Cardiac septum (tissue), 1 donor: ENCODE results near the gene BTG2. TPM values are rescaled to one million over a fixed set of nuclear protein-coding genes. Genes with fewer than 3 reads are reported as not detected.
A peak's percentile ranks its signal among the peaks of the same experiment; 100 is the strongest.
"Not testable (repeated sequence)": the region's sequence is repeated elsewhere in the genome, so short reads cannot be mapped to it uniquely, and the experiment has no call there.

Experiments
- DNase-seq: peaks from one replicate; pipeline ENCODE4 v3.0.0-alpha.2; 2020; ENCODE audit warnings: low spot score
- intact Hi-C: fragments of 100-400 bp; cut with DNase I; formaldehyde crosslinking; loops from one replicate; pipeline ENCODE4 v1.14.0; 2022
- total RNA-seq: library from RNA; stranded (reverse); fragmentation: NEBNext Ultra II Directional; extraction: Animal tissue kit (Norgen Biotek cat#: 25700); gene quantifications from one replicate; pipeline ENCODE4 v1.2.1, GENCODE V29; 2021
- donor health status: DM: no; HTN: no; CAD: no.

Gene BTG2
- total RNA-seq, 1 donor from 2014 or later, result 54.2 TPM

DNA sequence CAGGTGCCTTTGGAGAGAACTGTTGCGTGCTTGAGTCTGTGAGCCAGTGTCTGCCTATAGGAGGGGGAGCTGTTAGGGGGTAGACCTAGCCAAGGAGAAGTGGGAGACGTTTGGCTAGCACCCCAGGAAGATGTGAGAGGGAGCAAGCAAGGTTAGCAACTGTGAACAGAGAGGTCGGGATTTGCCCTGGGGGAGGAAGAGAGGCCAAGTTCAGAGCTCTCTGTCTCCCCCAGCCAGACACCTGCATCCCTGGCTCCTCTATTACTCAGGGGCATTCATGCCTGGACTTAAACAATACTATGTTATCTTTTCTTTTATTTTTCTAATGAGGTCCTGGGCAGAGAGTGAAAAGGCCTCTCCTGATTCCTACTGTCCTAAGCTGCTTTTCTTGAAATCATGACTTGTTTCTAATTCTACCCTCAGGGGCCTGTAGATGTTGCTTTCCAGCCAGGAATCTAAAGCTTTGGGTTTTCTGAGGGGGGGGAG, 2.4 kb downstream of the BTG2 start:
- intact Hi-C loops, result loop anchor here (1.0 kb wide), 1 partner anchor 20 kb away; no protein-coding TSS in a partner anchor

DNA sequence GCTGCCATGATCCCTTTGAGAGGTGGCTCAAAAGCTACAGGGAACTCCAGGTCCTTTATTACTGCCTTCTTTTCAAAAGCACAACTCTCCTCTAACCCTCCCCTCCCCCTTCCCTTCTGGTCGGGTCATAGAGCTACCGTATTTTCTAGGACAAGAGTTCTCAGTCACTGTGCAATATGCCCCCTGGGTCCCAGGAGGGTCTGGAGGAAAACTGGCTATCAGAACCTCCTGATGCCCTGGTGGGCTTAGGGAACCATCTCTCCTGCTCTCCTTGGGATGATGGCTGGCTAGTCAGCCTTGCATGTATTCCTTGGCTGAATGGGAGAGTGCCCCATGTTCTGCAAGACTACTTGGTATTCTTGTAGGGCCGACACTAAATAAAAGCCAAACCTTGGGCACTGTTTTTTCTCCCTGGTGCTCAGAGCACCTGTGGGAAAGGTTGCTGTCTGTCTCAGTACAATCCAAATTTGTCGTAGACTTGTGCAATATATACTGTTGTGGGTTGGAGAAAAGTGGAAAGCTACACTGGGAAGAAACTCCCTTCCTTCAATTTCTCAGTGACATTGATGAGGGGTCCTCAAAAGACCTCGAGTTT, 3.1 kb downstream of the BTG2 start:
- intact Hi-C loops, result no loop called here
- no peak for DNase-seq

More for the DNA sequence above, 2.4 kb downstream of the BTG2 start:
- DNase-seq, result no peak

DNA sequence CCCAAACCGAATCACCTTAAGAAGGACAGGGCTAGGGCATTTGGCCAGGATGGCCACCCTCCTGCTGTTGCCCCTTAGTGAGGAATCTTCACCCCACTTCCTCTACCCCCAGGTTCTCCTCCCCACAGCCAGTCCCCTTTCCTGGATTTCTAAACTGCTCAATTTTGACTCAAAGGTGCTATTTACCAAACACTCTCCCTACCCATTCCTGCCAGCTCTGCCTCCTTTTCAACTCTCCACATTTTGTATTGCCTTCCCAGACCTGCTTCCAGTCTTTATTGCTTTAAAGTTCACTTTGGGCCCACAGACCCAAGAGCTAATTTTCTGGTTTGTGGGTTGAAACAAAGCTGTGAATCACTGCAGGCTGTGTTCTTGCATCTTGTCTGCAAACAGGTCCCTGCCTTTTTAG, 3.6 kb downstream of the BTG2 start:
- intact Hi-C loops, result no loop called here
- DNase-seq, result no peak

DNA sequence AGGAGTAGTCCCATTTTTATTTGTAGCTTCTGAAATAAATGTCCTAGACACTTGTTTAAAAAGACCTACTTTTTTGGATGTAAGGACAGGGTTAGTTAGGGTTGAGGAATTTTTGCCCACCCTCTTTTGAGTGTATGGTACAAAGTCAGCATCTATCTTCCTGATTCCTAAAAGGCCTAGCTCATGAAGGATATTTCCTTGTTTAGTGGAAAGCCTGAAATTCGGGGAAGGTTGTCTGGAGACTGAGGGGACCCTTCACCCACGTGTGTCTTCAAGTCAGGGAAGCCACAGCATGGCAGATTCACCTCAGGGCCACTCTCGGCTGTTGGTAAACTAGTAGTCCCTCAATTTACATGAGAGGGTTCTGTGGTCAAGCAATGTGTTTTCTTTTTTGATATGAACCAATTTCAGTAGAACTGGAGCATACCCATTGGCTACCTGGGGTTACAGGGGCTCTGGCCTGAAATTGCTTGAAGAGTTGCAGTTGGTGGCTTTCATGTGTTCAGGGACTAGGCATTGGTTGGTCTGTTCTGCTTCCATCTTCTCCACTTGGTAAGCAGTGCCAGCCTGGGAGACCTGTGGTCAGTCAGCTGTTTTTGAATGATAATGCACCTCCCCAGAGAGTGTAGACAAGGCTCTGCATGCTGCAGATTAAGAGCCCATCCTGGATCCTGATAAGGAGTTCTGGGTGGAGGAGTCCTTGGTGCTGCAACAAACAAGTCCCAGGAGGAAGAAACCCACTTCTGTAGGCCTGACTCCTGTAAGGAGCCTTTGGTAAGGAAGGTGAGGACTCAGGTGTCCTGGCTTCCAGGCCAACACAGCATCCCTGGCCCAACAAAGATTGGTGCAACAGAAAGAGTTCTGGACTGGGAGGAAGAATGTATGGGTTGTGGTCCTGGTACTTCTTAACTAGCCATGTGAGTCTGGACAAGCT, 6.3 kb downstream of the BTG2 start:
- intact Hi-C loops, result no loop called here

DNA sequence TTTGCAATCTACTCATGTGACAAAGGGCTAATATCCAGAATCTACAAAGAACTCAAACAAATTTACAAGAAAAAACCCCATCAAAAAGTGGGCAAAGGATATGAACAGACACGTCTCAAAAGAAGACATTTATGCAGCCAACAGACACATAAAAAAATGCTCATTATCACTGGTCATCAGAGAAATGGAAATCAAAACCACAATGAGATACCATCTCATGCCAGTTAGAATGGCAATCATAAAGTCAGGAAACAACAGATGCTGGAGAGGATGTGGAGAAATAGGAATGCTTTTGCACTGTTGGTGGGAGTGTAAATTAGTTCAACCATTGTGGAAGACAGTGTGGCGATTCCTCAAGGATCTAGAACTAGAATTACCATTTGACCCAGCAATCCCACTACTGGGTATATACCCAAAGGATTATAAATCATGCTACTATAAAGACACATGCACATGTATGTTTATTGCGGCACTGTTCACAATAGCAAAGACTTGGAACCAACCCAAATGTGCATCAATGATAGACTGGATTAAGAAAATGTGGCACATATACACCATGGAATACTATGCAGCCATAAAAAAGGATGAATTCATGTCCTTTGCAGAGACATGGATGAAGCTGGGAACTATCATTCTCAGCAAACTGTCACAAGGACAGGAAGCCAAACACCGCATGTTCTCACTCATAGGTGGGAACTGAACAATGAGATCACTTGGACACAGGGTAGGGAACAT, 8.9 kb downstream of the BTG2 start:
- intact Hi-C loops, DNase-seq: not testable (repeated sequence)

More for the DNA sequence above, 6.3 kb downstream of the BTG2 start:
- DNase-seq, result no peak

DNA sequence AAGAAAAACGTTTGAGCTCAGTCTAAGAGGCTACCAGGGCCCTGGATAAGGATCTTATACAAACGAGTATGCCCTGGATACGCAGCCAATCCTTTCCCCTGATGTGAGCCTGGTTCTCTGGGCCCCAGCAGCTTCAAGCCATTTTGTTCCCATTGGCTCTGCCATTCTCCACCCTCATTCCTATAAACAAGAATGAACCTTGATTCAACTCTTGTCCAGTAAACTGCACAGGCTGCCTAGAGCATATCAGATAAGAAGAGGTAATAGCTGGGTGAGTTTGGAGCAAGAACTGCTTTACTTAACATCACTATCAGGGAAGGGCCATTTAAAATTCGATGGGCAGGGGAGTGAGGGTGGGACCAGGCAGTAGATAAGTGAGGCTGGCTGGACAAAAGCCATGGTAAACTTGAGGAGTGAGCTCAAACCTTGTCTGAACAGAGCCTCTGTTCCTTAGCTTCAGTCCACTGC, 11.3 kb downstream of the BTG2 start:
- intact Hi-C loops, result no loop called here
- DNase-seq, result no peak

DNA sequence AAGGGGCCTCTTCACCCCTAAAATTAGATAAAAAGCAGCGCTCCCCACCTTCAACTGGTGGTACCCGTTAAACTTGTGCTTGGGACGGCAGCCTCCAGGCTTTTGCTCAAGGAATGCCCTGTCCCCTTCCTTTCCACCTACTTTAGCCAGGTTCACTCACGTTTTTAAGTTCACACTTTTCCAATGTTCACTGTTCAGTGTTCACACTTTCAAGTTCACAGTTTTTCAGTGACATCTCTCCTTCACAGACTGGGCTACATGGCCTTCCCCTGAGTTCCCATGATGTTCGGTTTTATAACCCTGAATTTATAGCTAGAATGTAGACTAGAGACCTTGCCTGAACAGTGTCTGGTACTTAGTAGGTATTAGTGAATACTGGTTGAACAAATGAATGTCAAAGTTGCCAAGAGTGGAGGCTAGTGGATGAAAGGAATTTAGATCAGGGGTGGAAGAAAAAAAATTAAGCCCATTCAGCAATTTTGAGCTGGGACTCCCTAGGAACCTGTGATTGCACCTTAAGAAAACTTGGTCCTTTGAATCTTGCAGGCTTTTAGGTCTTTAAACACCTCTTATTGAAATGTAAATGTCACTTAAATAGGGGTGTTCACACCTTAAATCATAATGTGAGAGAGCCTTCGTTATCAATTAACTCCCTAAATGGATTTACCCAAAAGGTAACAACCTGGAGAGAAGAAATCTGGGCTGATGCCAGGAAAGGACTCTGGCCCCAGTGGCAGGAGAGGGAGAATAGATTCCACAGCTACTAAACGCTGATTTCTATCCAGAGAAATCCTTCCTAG, 12.3 kb downstream of the BTG2 start:
- intact Hi-C loops, result no loop called here
- DNase-seq, result no peak

DNA sequence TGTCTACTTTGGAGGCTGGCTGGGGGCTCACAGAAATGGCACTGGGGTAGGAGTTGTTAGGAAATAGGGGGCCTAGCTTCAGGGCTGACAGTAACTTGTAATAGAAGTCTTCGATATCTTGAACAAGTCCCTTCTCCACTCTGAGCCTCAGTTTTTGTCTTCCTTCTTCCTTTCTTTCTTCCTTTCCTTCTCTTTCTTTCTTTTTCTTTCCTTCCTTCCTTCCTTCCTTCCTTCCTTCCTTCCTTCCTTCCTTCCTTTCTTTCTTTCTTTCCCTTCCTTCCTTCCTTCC, 12.9 kb downstream of the BTG2 start:
- intact Hi-C loops, result no loop called here

DNA sequence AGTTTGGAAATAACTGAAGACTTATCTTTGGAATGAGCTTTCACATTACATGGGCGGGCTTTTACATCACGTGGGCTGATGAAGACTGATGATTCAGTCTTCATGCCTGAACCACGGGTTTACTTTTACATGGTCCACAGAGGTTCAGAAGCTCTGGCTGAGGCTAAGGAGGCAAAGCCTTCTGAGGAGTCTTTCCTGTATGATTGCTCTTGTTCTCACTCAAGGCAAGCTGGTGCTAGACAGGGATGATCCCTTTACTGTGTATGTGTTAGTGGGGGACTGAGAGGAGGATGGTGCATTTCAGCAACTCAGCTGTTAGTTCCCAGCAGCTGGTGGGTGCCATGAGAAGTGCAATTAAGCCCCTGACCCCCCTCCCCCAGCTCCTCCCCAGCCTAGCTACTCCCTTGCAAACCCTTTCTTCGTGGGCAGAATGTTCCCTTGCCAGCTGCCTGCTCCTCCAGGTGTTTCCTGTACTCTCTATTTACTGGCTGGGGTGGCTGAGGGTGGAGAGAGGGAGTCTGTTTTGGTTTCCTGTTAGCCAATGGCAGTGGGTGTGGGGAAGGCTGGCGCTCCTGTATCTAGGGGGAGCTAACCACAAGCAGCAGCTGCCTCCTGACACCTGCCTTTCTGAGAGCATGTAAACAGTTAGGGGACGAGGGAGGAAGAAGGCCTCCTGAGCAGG, 15.4 kb downstream of the BTG2 start:
- intact Hi-C loops, result no loop called here
- no peak for DNase-seq

More for the DNA sequence above, 12.9 kb downstream of the BTG2 start:
- DNase-seq, result no peak

DNA sequence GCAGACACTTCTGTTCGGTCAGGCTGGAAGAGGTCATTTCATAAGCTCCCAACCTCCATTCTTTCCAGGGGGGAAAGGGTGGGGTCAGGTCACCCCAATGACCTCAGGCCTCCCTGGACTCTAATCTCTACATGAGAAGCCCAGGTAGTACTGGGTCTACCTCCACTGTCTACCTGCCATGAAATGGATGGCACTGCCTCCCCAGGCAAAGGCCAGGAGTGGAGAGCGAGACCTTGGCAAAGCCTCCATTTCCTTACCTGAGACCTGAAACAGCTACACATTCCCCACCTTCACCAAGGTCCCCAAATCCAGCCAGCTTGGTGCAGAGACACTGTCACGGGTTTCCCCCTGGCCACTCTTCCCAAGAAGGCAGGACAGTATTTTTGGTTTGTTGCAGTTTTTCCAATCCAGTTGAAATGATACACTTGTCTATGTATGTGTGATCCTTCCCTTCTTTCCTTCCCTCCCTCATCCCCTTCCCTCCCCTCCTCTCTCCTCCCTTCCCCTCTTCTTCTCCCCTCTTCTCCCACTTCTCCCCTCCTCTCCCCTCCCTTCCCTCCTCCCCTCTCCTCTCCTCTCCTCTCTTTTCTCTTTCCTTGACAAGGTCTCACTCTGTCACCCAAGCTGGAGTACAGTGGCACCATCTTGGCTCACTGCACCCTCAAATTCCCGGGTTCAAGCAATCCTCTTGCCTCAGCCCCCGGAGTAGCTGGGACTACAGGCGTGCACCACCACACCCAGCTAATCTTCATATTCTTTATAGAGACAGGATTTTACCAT, 16.1 kb downstream of the BTG2 start:
- intact Hi-C loops, result no loop called here
- DNase-seq, result no peak

DNA sequence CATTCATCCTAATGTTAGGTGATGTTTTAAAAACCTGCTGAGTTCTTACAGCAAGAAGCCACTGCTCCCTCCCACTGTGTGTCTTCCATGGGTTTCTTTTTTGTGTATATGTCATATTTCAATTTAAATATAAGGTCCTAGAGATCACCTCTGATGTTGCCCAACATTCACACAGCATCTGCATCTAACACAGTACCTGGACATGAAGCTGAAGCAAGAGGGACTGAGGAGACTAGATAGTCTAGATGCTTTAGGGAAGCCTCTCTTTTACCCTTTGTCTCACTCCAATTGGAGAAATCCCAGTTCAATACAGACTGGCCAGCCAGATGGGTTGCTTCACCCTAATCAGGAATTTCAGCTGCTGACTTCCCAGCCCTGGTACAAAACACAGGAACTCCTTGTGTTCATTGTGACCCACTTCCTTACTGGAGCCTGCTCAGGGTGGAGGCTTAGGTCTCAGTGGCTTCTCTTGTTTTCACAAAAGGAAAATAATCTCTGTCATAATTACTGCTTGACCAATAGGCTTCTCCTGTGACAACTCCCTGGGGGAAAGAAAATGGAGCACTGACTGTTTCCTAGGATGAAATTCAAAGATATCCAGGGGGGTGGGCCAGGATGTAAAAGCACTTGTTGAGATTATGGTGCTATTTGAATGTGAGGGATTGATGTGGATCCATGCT, 17.3 kb downstream of the BTG2 start:
- DNase-seq, result no peak

DNA sequence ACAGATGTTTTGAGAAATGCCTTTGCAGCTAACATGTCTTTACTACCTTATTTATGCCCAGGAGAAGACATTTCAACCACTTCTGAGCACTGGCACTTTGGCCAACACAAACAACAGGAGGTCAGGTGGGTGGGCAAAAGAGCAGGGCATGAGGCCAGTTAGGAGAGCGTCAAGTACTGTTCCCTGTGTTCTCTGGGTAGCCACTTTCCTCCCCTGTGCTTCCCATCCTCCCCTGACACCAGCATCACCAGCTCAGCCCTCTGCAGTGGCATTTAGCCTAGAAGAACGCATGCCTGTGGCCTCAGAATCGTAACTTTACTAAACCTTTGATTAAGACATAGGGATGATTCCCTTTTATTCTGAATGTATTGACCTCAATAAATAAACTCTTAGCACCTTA, 18.3 kb downstream of the BTG2 start:
- intact Hi-C loops, result no loop called here
- DNase-seq, result no peak

More for the DNA sequence above, 17.3 kb downstream of the BTG2 start:
- intact Hi-C loops, result no loop called here

DNA sequence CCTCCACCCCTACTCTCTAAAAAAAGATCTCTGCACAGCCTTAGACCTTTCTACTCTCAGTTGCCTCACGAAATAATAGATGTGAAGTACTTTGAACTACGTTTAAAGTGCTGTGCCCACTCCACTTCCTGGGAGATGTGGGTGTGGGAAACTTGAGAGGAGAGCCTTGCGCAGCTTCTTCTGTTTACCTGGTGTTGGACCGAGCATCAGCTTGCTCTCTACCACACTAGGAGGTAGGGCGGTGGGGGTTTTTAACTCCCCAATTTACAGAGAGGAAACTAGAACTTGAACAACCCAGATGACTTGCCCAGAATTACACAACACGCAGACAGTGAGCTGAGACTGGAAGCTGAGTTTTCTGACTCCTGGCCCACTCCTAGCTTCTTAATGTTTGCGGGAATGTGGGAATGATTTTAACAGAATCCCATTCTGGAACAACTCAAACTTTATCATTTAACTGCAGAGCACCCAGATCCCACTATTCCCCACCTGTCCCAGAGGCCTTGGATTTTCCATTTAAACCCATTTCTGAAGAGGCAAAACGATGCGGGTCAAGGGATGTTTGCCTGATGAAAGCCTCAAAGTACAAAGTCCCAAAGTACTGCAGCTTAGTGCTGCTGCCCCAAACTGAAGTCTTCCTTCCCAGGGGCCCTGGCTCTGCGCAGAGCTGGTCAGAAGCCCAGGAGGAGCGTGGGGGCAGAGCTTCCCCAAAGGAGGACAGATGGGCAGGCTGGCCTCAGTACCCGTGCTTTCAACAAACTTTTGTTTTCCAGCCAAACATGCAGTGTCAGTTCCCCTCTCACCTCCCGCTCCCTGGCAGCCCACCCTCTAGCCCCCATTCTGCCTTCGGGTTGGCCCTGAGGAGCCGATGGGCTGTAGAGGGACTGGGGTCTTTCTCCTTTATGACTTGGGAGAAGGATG, 19.0 kb downstream of the BTG2 start:
- no peak for DNase-seq
- intact Hi-C loops, result loop anchor here (5.0 kb wide), 1 partner anchor 197 kb away; the partner anchor contains the start of gene ADORA1

DNA sequence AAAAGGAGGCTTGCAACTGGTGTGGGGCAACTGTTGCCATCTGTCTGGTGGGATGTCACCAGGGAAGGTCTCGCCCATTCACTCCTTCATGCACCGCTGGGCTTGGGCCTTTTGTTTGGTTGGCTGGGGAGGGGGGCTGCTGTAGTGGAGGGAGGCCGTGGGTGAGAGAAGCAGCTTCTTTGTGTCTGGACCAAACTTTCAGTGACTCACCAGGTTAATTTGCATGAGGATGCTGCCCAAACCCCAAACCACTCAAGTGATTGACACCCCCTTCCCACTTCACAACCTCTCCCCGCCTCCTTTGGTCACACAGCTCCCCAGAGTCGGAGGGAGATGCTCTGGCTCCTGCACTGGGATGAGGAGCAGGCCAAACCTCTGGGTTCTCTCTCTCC, 19.7 kb downstream of the BTG2 start:
- no peak for DNase-seq
- intact Hi-C loops, result loop anchor here (5.0 kb wide), 1 partner anchor 198 kb away; the partner anchor contains the start of gene ADORA1

DNA sequence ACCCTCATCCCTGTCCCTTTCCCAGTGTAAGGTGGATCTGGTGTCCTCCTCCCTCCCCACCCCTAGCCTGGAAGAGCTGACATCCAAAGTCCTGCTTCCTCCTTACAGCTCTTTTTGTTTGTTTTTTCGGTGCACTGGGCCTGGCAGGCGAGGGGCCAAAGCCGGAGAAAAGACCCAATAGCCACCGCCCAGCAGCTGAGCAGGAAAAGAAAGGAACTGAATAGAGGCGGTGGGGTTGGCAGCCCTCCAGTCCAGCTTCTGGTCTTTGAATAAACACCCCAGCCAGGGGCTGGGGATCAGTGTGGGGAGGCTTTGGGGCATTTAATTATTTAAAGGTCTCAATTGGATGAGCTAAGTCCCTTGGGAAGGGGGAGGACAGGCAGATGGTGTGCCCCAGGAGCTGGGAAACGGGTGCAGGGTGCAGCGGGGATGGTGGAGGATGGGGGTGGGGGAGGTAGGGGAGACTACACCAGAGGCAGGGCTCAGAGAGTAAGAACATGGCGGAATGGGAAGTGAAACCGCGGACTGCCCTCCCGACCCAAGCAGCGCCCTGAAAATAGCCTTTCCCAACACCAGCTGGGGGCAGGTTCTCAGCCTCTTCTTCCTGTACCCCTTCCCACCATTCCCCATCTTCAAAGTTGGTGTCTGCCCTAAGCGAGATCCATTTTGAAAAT, 20.2 kb downstream of the BTG2 start:
- DNase-seq, result peak; percentile 81
- intact Hi-C loops, result loop anchor here (5.0 kb wide), 1 partner anchor 198 kb away; the partner anchor contains the start of gene ADORA1
